OCI-LY1 (cell line): ENCODE data around the gene PARVA.

Experiments used
- H2AFZ ChIP-seq: fragments of 200-600 bp; sonication (generic), shearing (Covaris generic); 2 replicates; pipeline ENCODE4 v1.6.0; 2014; ENCODE audit warnings: antibody characterized with exemption, mild to moderate bottlenecking, low read length
- H3F3A ChIP-seq: fragments of 200-600 bp; sonication (generic), shearing (Covaris generic); 2 replicates; pipeline ENCODE4 v1.6.0; 2014; ENCODE audit warnings: mild to moderate bottlenecking, antibody characterized with exemption, low read length, moderate library complexity; ENCODE audit not compliant: insufficient read depth
- H3K27ac ChIP-seq: fragments of 200-600 bp; sonication (generic); 2 replicates; pipeline ENCODE4 v1.5.1; 2014; ENCODE audit warnings: low read length, mixed run types, mild to moderate bottlenecking, low read depth; ENCODE audit not compliant: poor library complexity, severe bottlenecking
- H3K27me3 ChIP-seq: fragments of 200-600 bp; sonication (generic); 2 replicates; pipeline ENCODE4 v1.6.0; 2014; ENCODE audit warnings: antibody characterized with exemption, mild to moderate bottlenecking, low read length, moderate library complexity; ENCODE audit not compliant: insufficient read depth
- H3K36me3 ChIP-seq: fragments of 200-600 bp; sonication (generic); 2 replicates; pipeline ENCODE4 v1.6.1; 2014; ENCODE audit warnings: mild to moderate bottlenecking, antibody characterized with exemption, low read length, moderate library complexity, mixed read lengths; ENCODE audit not compliant: insufficient read depth
- H3K4me1 ChIP-seq: fragments of 200-600 bp; sonication (generic); 2 replicates; pipeline ENCODE4 v1.5.1; 2014; ENCODE audit warnings: mild to moderate bottlenecking, low read length, moderate library complexity; ENCODE audit not compliant: insufficient read depth, severe bottlenecking
- H3K4me2 ChIP-seq: fragments of 200-600 bp; sonication (generic), shearing (Covaris generic); 2 replicates; pipeline ENCODE4 v1.6.1; 2014; ENCODE audit warnings: low read length
- H3K4me3 ChIP-seq: fragments of 200-600 bp; sonication (generic); 2 replicates; pipeline ENCODE4 v1.5.1; 2014; ENCODE audit warnings: low read length, low read depth, mild to moderate bottlenecking, mixed read lengths; ENCODE audit not compliant: poor library complexity, severe bottlenecking
- H3K79me2 ChIP-seq: fragments of 200-600 bp; shearing (Covaris generic); 2 replicates; pipeline ENCODE4 v1.6.1; 2016; ENCODE audit warnings: mixed run types, low read length, mixed read lengths; ENCODE audit not compliant: insufficient read depth
- H3K9ac ChIP-seq: fragments of 200-600 bp; sonication (generic), shearing (Covaris generic); 2 replicates; pipeline ENCODE4 v1.6.1; 2014; ENCODE audit warnings: mild to moderate bottlenecking, low read length, mixed read lengths
- H3K9me2 ChIP-seq: fragments of 200-600 bp; sonication (generic), shearing (Covaris generic); 2 replicates; pipeline ENCODE4 v1.6.1; 2014; ENCODE audit warnings: low read depth, mild to moderate bottlenecking, low read length, mixed read lengths
- H3K9me3 ChIP-seq: fragments of 200-600 bp; shearing (Covaris generic); 2 replicates; pipeline ENCODE4 v1.6.1; 2014; ENCODE audit warnings: low read length, mixed read lengths
- H4K20me1 ChIP-seq: fragments of 200-600 bp; sonication (generic), shearing (Covaris generic); 2 replicates; pipeline ENCODE4 v1.6.0; 2016; ENCODE audit warnings: mild to moderate bottlenecking, low read length; ENCODE audit not compliant: insufficient read depth
- EZH2 ChIP-seq: fragments of 200-600 bp; sonication (generic), shearing (Covaris generic); IDR thresholded peaks from 2 replicates; pipeline ENCODE4 v1.8.0; 2017; ENCODE audit warnings: borderline replicate concordance, mixed run types, mild to moderate bottlenecking, antibody characterized with exemption, low read length, moderate library complexity, mixed read lengths
- TF ChIP-seq, protein P1 (sequence below): fragments of 200-600 bp; sonication (generic), shearing (Covaris generic); IDR thresholded peaks from 2 replicates; pipeline ENCODE4 v1.5.1; 2017; ENCODE audit warnings: mild to moderate bottlenecking, antibody characterized with exemption, low read length, moderate library complexity, mixed read lengths

The PARVA gene

DNA sequence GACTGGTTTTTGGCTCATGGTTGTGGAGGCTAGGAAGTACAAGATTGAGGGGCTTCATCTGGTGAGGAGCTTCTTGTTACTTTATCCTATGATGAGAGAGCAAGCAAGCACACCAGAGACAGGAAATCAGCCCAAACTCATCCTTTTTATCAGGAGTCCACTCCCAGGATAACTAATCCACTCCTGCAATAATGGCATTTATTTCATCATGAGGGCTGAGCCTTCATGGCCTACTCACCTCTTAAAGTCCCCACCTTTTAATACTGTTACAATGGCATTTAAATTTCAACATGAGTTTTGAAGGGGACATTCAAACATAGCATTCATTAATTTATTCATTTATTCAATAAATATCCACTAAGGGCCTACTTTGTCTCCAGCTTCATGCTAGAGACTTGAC, 60.9 kb downstream of the PARVA start:
- no peak overlapping the region for H3K9ac ChIP-seq
- no peak overlapping the region for H3K4me3 ChIP-seq
- TF ChIP-seq, protein P1, sequence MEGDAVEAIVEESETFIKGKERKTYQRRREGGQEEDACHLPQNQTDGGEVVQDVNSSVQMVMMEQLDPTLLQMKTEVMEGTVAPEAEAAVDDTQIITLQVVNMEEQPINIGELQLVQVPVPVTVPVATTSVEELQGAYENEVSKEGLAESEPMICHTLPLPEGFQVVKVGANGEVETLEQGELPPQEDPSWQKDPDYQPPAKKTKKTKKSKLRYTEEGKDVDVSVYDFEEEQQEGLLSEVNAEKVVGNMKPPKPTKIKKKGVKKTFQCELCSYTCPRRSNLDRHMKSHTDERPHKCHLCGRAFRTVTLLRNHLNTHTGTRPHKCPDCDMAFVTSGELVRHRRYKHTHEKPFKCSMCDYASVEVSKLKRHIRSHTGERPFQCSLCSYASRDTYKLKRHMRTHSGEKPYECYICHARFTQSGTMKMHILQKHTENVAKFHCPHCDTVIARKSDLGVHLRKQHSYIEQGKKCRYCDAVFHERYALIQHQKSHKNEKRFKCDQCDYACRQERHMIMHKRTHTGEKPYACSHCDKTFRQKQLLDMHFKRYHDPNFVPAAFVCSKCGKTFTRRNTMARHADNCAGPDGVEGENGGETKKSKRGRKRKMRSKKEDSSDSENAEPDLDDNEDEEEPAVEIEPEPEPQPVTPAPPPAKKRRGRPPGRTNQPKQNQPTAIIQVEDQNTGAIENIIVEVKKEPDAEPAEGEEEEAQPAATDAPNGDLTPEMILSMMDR: no peak
- no peak for TF ChIP-seq EZH2
- H3K27me3 ChIP-seq: no peaks in the 10 kb centered on the region
- no peaks in the 10 kb centered on the region for H3K9me2 ChIP-seq
- H3K79me2 ChIP-seq: no peaks in the 10 kb centered on the region
- H3K36me3 ChIP-seq: no peaks in the 10 kb centered on the region
- no peak overlapping the region for H2AFZ ChIP-seq
- no peak overlapping the region for H3K4me2 ChIP-seq
- H3F3A ChIP-seq: no peaks in the 10 kb centered on the region
- no peaks in the 10 kb centered on the region for H3K9me3 ChIP-seq
- H4K20me1 ChIP-seq: no peaks in the 10 kb centered on the region
- no peaks in the 10 kb centered on the region for H3K4me1 ChIP-seq
- H3K27ac ChIP-seq: no peak overlapping the region

DNA sequence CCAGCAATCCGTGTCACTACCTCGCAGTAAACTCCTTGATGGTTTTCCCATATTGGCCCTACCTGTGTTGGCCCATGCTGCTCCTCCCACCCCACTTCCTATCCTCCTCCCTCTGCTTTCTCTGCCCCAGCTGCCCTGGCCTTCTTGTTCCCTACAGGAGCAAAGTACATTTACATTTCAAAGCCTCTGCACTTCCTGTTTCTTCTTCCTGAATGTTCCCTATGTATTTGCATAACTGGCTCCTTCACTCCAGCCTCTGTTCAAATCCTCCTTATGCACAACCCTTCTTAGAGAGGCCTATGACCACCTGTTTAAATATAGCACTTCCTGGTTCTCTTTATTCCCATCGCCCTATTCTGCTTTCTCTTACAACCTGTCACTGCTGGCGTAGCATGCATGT, 62.2 kb downstream of the PARVA start:
- no peaks in the 10 kb centered on the region for H3K9me2 ChIP-seq
- TF ChIP-seq, protein P1: no peak
- no peak for TF ChIP-seq EZH2
- H3K36me3 ChIP-seq: no peaks in the 10 kb centered on the region
- H4K20me1 ChIP-seq: no peaks in the 10 kb centered on the region
- no peaks in the 10 kb centered on the region for H3K9me3 ChIP-seq
- no peaks in the 10 kb centered on the region for H3K4me1 ChIP-seq
- no peaks in the 10 kb centered on the region for H3K27me3 ChIP-seq
- H3K79me2 ChIP-seq: no peaks in the 10 kb centered on the region
- no peaks in the 10 kb centered on the region for H3F3A ChIP-seq
- H3K4me2 ChIP-seq: no peak overlapping the region
- no peak overlapping the region for H3K9ac ChIP-seq
- no peak overlapping the region for H2AFZ ChIP-seq
- no peak overlapping the region for H3K4me3 ChIP-seq
- H3K27ac ChIP-seq: no peak overlapping the region

DNA sequence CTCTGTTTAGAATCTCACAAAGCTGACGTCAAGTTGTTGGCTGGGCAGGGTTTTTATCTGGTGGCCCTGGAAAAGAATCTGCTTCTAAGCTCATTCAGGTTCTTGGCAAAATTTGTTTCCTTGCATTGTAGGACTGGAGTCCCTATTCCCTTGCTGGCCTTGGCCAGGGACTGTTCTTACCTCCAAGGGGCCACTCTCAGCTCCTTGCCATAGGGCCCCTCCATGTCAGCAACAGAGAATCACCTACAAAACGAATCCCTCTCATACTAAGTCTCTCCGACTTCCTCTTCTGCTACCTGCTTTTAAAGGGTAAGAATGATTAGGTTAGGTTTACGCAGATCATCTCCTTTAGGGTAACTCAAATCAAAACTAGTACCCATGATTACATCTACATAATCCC, 63.2 kb downstream of the PARVA start:
- H3K4me3 ChIP-seq: no peak overlapping the region
- H3K27me3 ChIP-seq: no peaks in the 10 kb centered on the region
- no peak overlapping the region for H3K27ac ChIP-seq
- H3F3A ChIP-seq: no peaks in the 10 kb centered on the region
- no peaks in the 10 kb centered on the region for H4K20me1 ChIP-seq
- no peaks in the 10 kb centered on the region for H3K79me2 ChIP-seq
- H3K36me3 ChIP-seq: no peaks in the 10 kb centered on the region
- H3K9ac ChIP-seq: no peak overlapping the region
- no peaks in the 10 kb centered on the region for H3K9me2 ChIP-seq
- H3K4me1 ChIP-seq: no peaks in the 10 kb centered on the region
- no peak overlapping the region for H3K4me2 ChIP-seq
- H3K9me3 ChIP-seq: no peaks in the 10 kb centered on the region
- TF ChIP-seq, protein P1: no peak
- TF ChIP-seq EZH2: no peak
- H2AFZ ChIP-seq: no peak overlapping the region
